Neural cell (in vitro differentiated cells): ENCODE measurements around the gene MAP3K19.

Source experiments
- MXI1 ChIP-seq: fragments of 450-650 bp; conservative IDR thresholded peaks from 2 replicates; pipeline ENCODE4 v1.6.1; 2014; ENCODE audit warnings: antibody characterized with exemption, mild to moderate bottlenecking; ENCODE audit not compliant: poor library complexity, severe bottlenecking
- POLR2AphosphoS5 ChIP-seq: IDR thresholded peaks from 2 replicates; pipeline ENCODE4 v1.6.1; 2012
- RAD21 ChIP-seq: fragments of 450-650 bp; conservative IDR thresholded peaks from 2 replicates; pipeline ENCODE4 v1.6.1; 2014; ENCODE audit warnings: antibody characterized with exemption, mild to moderate bottlenecking, moderate library complexity
- SMC3 ChIP-seq: fragments of 450-650 bp; conservative IDR thresholded peaks from 2 replicates; pipeline ENCODE4 v1.6.1; 2014; ENCODE audit warnings: antibody characterized with exemption, mild to moderate bottlenecking, moderate library complexity; ENCODE audit not compliant: poor library complexity
- TF ChIP-seq, protein P1 (sequence below): fragments of 450-650 bp; IDR thresholded peaks from 2 replicates; pipeline ENCODE4 v1.5.1; 2014; ENCODE audit warnings: antibody characterized with exemption, mild to moderate bottlenecking, moderate library complexity; ENCODE audit not compliant: poor library complexity, severe bottlenecking

DNA sequence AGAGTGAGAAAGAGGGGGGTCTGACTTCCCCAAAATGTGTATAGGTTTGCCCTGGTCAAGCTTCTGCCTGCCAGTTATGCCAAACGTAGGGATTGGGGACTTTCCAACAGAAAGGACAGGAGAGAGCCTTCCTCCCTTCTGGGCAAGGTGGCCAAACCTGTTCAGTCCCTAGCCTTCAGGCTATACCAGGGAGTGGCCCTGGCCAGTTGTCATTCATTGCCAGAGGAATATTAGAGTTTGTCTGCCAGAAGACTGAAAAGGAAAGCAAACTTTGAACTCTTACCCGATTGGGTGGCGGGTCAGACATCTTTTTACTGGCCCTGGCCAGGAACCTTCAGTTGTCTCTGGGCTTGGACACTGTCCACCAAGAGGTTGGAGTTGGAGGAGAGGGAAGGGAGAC is 27.0 kb upstream of the MAP3K19 start:
- TF ChIP-seq, protein P1, sequence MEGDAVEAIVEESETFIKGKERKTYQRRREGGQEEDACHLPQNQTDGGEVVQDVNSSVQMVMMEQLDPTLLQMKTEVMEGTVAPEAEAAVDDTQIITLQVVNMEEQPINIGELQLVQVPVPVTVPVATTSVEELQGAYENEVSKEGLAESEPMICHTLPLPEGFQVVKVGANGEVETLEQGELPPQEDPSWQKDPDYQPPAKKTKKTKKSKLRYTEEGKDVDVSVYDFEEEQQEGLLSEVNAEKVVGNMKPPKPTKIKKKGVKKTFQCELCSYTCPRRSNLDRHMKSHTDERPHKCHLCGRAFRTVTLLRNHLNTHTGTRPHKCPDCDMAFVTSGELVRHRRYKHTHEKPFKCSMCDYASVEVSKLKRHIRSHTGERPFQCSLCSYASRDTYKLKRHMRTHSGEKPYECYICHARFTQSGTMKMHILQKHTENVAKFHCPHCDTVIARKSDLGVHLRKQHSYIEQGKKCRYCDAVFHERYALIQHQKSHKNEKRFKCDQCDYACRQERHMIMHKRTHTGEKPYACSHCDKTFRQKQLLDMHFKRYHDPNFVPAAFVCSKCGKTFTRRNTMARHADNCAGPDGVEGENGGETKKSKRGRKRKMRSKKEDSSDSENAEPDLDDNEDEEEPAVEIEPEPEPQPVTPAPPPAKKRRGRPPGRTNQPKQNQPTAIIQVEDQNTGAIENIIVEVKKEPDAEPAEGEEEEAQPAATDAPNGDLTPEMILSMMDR: no peak
- TF ChIP-seq SMC3 (no peak), MXI1 (no peak), POLR2AphosphoS5 (no peak), RAD21 (no peak)
